KMS-11 (cell line): Measurements from ENCODE around the gene ALKBH3.

Experiments used
- H2AFZ ChIP-seq: fragments of 200-600 bp; sonication (generic); 2 replicates; pipeline ENCODE4 v1.6.1; 2016; ENCODE audit warnings: antibody characterized with exemption, mixed run types, low read depth
- H3K27ac ChIP-seq: fragments of 200-600 bp; sonication (generic); 2 replicates; pipeline ENCODE4 v1.6.1; 2016; ENCODE audit warnings: mild to moderate bottlenecking, mixed run types
- H3K27me3 ChIP-seq: fragments of 200-600 bp; sonication (generic); 2 replicates; pipeline ENCODE4 v1.6.1; 2017; ENCODE audit warnings: mild to moderate bottlenecking, low read depth, mixed run types, moderate library complexity; ENCODE audit not compliant: insufficient read depth
- H3K36me3 ChIP-seq: fragments of 200-600 bp; sonication (generic); 2 replicates; pipeline ENCODE4 v1.6.1; 2017; ENCODE audit warnings: mild to moderate bottlenecking, mixed run types; ENCODE audit not compliant: insufficient read depth
- H3K4me1 ChIP-seq: fragments of 200-600 bp; sonication (generic); 2 replicates; pipeline ENCODE4 v1.6.1; 2016; ENCODE audit warnings: mild to moderate bottlenecking, low read depth, mixed run types; ENCODE audit not compliant: poor library complexity, severe bottlenecking
- H3K4me2 ChIP-seq: fragments of 200-600 bp; sonication (generic); 2 replicates; pipeline ENCODE4 v1.7.0; 2016; ENCODE audit warnings: mild to moderate bottlenecking, mixed run types
- H3K4me3 ChIP-seq: fragments of 200-600 bp; sonication (generic); IDR thresholded peaks from 2 replicates; pipeline ENCODE4 v1.6.1; 2017; ENCODE audit warnings: low read depth, low read length, mixed read lengths; ENCODE audit not compliant: insufficient read depth
- H3K79me2 ChIP-seq: fragments of 200-600 bp; sonication (generic); 2 replicates; pipeline ENCODE4 v1.6.1; 2016; ENCODE audit warnings: low read depth, mixed run types; ENCODE audit not compliant: insufficient read depth
- H3K9ac ChIP-seq: fragments of 200-600 bp; sonication (generic); 2 replicates; pipeline ENCODE4 v1.6.1; 2016; ENCODE audit warnings: mild to moderate bottlenecking, mixed run types
- H4K20me1 ChIP-seq: fragments of 200-600 bp; sonication (generic); 2 replicates; pipeline ENCODE4 v1.6.1; 2016; ENCODE audit warnings: mild to moderate bottlenecking, mixed run types; ENCODE audit not compliant: insufficient read depth
- CTCF ChIP-seq: fragments of 200-600 bp; sonication (generic); conservative IDR thresholded peaks from 2 replicates; pipeline ENCODE4 v1.6.1; 2017; ENCODE audit warnings: low read depth, mild to moderate bottlenecking, antibody characterized with exemption, low read length, moderate library complexity, mixed read lengths

The ALKBH3 gene

GRCh38 chr11:43954241-43954640 lies 73.6 kb downstream of the ALKBH3 start:
- Histone ChIP-seq H4K20me1 (no peaks in the 10 kb centered on the region), H3K79me2 (no peaks in the 10 kb centered on the region), H3K36me3 (no peaks in the 10 kb centered on the region), H3K4me3 (no peak overlapping the region), H3K27me3 (no peaks in the 10 kb centered on the region), H2AFZ (no peak overlapping the region), H3K4me1 (no peaks in the 10 kb centered on the region), H3K27ac (no peak overlapping the region), H3K4me2 (no peak overlapping the region), H3K9ac (no peak overlapping the region)
- no peak for TF ChIP-seq CTCF

- H4K20me1 ChIP-seq = no peaks in the 10 kb centered on the region
- H3K27ac ChIP-seq = no peak overlapping the region
- H3K36me3 ChIP-seq = no peaks in the 10 kb centered on the region
- H3K27me3 ChIP-seq = no peaks in the 10 kb centered on the region
- H2AFZ ChIP-seq = no peak overlapping the region
- no peak overlapping the region for H3K4me3 ChIP-seq
- no peak overlapping the region for H3K9ac ChIP-seq
- no peaks in the 10 kb centered on the region for H3K79me2 ChIP-seq
- TF ChIP-seq CTCF = no peak
- H3K4me2 ChIP-seq = no peak overlapping the region
- H3K4me1 ChIP-seq = no peaks in the 10 kb centered on the region
These were observed 74.9 kb downstream of the ALKBH3 start for GRCh38 chr11:43955381-43956118.

GRCh38 chr11:43957571-43957970 lies 76.9 kb downstream of the ALKBH3 start:
- Histone ChIP-seq H3K4me3 (no peak overlapping the region), H3K27ac (no peak overlapping the region), H3K79me2 (no peaks in the 10 kb centered on the region), H3K36me3 (no peaks in the 10 kb centered on the region), H2AFZ (no peak overlapping the region), H3K27me3 (no peaks in the 10 kb centered on the region), H3K9ac (no peak overlapping the region), H4K20me1 (no peaks in the 10 kb centered on the region), H3K4me2 (no peak overlapping the region), H3K4me1 (no peaks in the 10 kb centered on the region)
- TF ChIP-seq CTCF = no peak

GRCh38 chr11:43959321-43959995 lies 78.8 kb downstream of the ALKBH3 start:
- no peaks in the 10 kb centered on the region for H4K20me1 ChIP-seq
- H2AFZ ChIP-seq = no peak overlapping the region
- H3K36me3 ChIP-seq = no peaks in the 10 kb centered on the region
- no peaks in the 10 kb centered on the region for H3K79me2 ChIP-seq
- H3K27me3 ChIP-seq = no peaks in the 10 kb centered on the region
- H3K9ac ChIP-seq = no peak overlapping the region
- no peak overlapping the region for H3K4me2 ChIP-seq
- H3K27ac ChIP-seq = no peak overlapping the region
- TF ChIP-seq CTCF = no peak
- H3K4me3 ChIP-seq = no peak overlapping the region
- no peaks in the 10 kb centered on the region for H3K4me1 ChIP-seq
